B cell (primary cell): Measurements from ENCODE around the gene NOTUM.

Experiments
- EZH2 ChIP-seq: IDR thresholded peaks from 2 replicates; pipeline ENCODE4 v1.6.1; 2012; ENCODE audit warnings: borderline replicate concordance, low read depth, mild to moderate bottlenecking, moderate library complexity, low read length; ENCODE audit not compliant: insufficient read depth, poor library complexity, severe bottlenecking
- TF ChIP-seq, protein P1 (sequence below): fragments of 200-600 bp; IDR thresholded peaks from one replicate; pipeline ENCODE4 v1.8.0; 2022; ENCODE audit warnings: antibody characterized with exemption, mild to moderate bottlenecking

DNA sequence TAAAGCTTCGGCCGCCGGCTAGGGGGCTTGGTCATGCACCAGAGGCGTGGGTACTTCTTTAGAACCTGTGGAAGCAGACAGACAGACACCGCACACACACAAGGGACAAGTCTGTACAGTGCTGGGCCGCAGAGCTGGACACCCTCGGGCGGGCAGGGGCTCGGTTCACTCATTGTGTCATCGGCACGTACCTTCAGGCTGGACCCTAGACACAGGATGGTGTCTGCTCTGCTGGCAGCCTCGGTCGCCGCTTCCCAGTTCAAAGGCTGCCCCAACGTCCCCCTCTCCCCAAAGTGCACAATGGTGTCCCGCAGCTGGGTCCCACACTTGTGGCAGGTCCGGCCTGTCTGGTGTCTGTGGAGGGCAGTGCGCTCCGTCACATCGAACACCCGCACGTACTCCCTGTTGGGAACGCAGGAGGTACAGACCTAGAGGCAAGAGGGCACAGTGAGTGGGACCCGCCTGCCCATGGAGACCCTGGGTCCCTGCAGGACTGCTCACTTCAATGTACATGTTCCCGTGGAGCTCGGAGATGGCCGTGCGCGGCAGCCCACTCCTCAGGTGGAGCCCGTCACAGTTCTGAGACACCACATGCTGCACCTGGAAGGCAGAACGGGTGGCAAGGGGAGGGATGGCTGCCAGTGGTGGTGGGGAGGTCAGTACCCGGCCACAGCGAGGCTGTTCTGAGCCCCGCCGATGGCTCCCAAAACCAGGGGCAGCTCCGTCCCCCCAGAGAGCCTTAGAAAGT, 46.7 kb downstream of the NOTUM start:
- no peak for TF ChIP-seq EZH2
- TF ChIP-seq, protein P1, sequence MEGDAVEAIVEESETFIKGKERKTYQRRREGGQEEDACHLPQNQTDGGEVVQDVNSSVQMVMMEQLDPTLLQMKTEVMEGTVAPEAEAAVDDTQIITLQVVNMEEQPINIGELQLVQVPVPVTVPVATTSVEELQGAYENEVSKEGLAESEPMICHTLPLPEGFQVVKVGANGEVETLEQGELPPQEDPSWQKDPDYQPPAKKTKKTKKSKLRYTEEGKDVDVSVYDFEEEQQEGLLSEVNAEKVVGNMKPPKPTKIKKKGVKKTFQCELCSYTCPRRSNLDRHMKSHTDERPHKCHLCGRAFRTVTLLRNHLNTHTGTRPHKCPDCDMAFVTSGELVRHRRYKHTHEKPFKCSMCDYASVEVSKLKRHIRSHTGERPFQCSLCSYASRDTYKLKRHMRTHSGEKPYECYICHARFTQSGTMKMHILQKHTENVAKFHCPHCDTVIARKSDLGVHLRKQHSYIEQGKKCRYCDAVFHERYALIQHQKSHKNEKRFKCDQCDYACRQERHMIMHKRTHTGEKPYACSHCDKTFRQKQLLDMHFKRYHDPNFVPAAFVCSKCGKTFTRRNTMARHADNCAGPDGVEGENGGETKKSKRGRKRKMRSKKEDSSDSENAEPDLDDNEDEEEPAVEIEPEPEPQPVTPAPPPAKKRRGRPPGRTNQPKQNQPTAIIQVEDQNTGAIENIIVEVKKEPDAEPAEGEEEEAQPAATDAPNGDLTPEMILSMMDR, result no peak
